Adrenal gland (tissue), 12 donors: ENCODE data around the gene GRAMD1A. TPM values are rescaled to one million over a fixed set of nuclear protein-coding genes. Genes with fewer than 3 reads are reported as not detected.

Experiments used
- DNase-seq, 7 donors: peaks; one replicate each; pipeline ENCODE4 v3.0.0-alpha.2; 2019 to 2020
- H3K27ac ChIP-seq, 5 donors: fragments of 200-600 bp; sonication (generic) in 4 of 5; 1 replicate in 3 of 5; 2 replicates in 2 of 5; pipeline versions ENCODE4 v1.5.1 to v1.8.0; 2016 to 2020; ENCODE audit warnings: mild to moderate bottlenecking in 1 of 5
- H3K27me3 ChIP-seq: fragments of 200-600 bp; 2 replicates; pipeline ENCODE4 v1.8.0; 2021
- H3K36me3 ChIP-seq, 2 donors: fragments of 200-600 bp; replicated peaks in 1 of 2; 1 replicate in 1 of 2; 2 replicates in 1 of 2; pipeline versions ENCODE4 v1.5.1 to v1.8.0; 2018 to 2022
- H3K4me1 ChIP-seq, 2 donors: fragments of 200-600 bp; replicated peaks in 1 of 2; 1 replicate in 1 of 2; 2 replicates in 1 of 2; pipeline versions ENCODE4 v1.5.1 to v1.8.0; 2018 to 2021
- H3K4me3 ChIP-seq, 4 donors: fragments of 200-600 bp; sonication (generic) in 3 of 4; one replicate each; pipeline ENCODE4 v1.5.1; 2016 to 2018
- H3K9me3 ChIP-seq, 3 donors: fragments of 200-600 bp; sonication (generic) in 1 of 3; replicated peaks in 1 of 3; 1 replicate in 2 of 3; 2 replicates in 1 of 3; pipeline versions ENCODE4 v1.5.1 to v1.8.0; 2016 to 2021
- CTCF ChIP-seq, 6 experiments: fragments of 450-650 bp in 4 of 6; fragments of 200-600 bp in 2 of 6; sonication (generic) in 1 of 6; IDR thresholded peaks; 1 replicate in 5 of 6; 2 replicates in 1 of 6; pipeline versions ENCODE4 v1.5.1 to v1.8.0; 2016 to 2021; ENCODE audit warnings: antibody characterized with exemption in 6 of 6, mild to moderate bottlenecking in 2 of 6, moderate library complexity in 1 of 6
- POLR2A ChIP-seq, 2 donors: fragments of 450-650 bp; IDR thresholded peaks; one replicate each; pipeline ENCODE4 v1.6.1; 2017; ENCODE audit warnings: antibody characterized with exemption in 2 of 2, mild to moderate bottlenecking in 2 of 2, moderate library complexity in 1 of 2
- WGBS, 4 donors: extraction: QIAGEN DNeasy Blood & Tissue Kit in 2 of 4; methylation state at CpG; one replicate each; pipeline versions ENCODE4 v1.1.5 to v1.1.7; 2013 to 2017; 5-methylcytosine and 5-hydroxymethylcytosine counted together
- intact Hi-C, 2 donors: fragments of 100-400 bp; cut with DNase I; formaldehyde crosslinking; loops; one replicate each; pipeline versions ENCODE4 v1.14.1 to v1.15.0; 2022 to 2023
- polyA plus RNA-seq, 3 donors: library from polyadenylated mRNA; stranded (reverse); fragments of 200-250 nt in 2 of 3; fragments of 350-450 nt in 1 of 3; fragmentation: Illumina TruSeq in 1 of 3; extraction: RNeasy Lipid Tissue Mini Kit (QIAGEN cat#74804) in 1 of 3; gene quantifications; one replicate each; pipeline ENCODE4 v1.2.3, GENCODE V29; 2013 to 2014
- total RNA-seq, 9 donors: library from RNA; depleted of rRNA in 4 of 9; stranded (reverse); fragments of >200 nt in 4 of 9; fragments of 120-200 nt in 1 of 9; fragmentation: NEBNext Ultra II Directional in 1 of 9; extraction: Animal tissue kit (Norgen Biotek cat#: 25700) in 1 of 9; gene quantifications; one replicate each; pipeline versions ENCODE4 v1.1.0 to v1.2.4, GENCODE V29; 2013 to 2023
- donor health status: healthy with polysubstance abuse.
- donor health status: Bipolar disorder and iron deficiency.
- donor health status: DM: yes; HTN: yes; CAD: no.
- donor health status: DM: no; HTN: no; CAD: no.
- donor health status: DM: no; HTN: no; CAD: no.
- donor health status: DM: yes; HTN: yes; CAD: no.

The GRAMD1A gene
- total and polyA plus RNA-seq, 12 donors: 31.2 to 125 (median 77.2) TPM

- peaks cover 5 to 9% of the 10 kb centered on the region in 2 donors for H3K4me1 ChIP-seq
- H3K9me3 ChIP-seq: no peaks in the 10 kb centered on the region
- TF ChIP-seq CTCF (IDR thresholded peaks at IDR 0.05): no peak
- TF ChIP-seq POLR2A (IDR thresholded peaks at IDR 0.05): no peak
- 7 to 9% (median 8%) methylated on average over 23 to 31 of the region's 31 CpGs for WGBS, 4 donors
- H3K4me3 ChIP-seq: peak overlapping the region in 3 of 4 donors; percentile 11 to 81 (median 37)
- peaks cover 0 to 12% of the 10 kb centered on the region in 2 donors for H3K36me3 ChIP-seq
- H3K27me3 ChIP-seq: no peaks in the 10 kb centered on the region
- peak in 1 of 7 donors; percentile 50 for DNase-seq
- intact Hi-C loops: no loop called here
- H3K27ac ChIP-seq: peak overlapping the region in 1 of 5 donors; percentile 74
These were observed 31.2 kb downstream of the GRAMD1A start for GRCh38 chr19:35031072-35031881.

GRCh38 chr19:35032356-35032865, 32.3 kb downstream of the GRAMD1A start:
- no peak for DNase-seq
- Histone ChIP-seq H3K27ac (no peak overlapping the region), H3K4me1 (peaks cover 5 to 9% of the 10 kb centered on the region in 2 donors), H3K27me3 (no peaks in the 10 kb centered on the region), H3K4me3 (no peak overlapping the region), H3K36me3 (peaks cover 0 to under 1% of the 10 kb centered on the region in 2 donors), H3K9me3 (no peaks in the 10 kb centered on the region)
- intact Hi-C loops: no loop called here
- 79 to 90% (median 86%) methylated on average over 17 of the region's 17 CpGs for WGBS, 4 donors
- TF ChIP-seq POLR2A (IDR thresholded peaks at IDR 0.05): no peak
- no peak for TF ChIP-seq CTCF (IDR thresholded peaks at IDR 0.05)

- H3K27ac ChIP-seq: no peak overlapping the region
These were observed 33.2 kb downstream of the GRAMD1A start for GRCh38 chr19:35033067-35034004.

More at GRCh38 chr19:35033067-35034004, 33.2 kb downstream of the GRAMD1A start:
- H3K36me3 ChIP-seq: no peaks in the 10 kb centered on the region
- H3K27me3 ChIP-seq: no peaks in the 10 kb centered on the region
- no peak for TF ChIP-seq POLR2A (IDR thresholded peaks at IDR 0.05)
- no peak for TF ChIP-seq CTCF (IDR thresholded peaks at IDR 0.05)
- no peak overlapping the region for H3K4me3 ChIP-seq
- peaks cover 8 to 16% of the 10 kb centered on the region in 2 donors for H3K4me1 ChIP-seq
- WGBS, 4 donors: 87 to 94% (median 92%) methylated on average over 27 to 30 of the region's 30 CpGs
- H3K9me3 ChIP-seq: no peaks in the 10 kb centered on the region
- intact Hi-C loops: no loop called here
- no peak for DNase-seq
